Fibroblast of lung (primary cell): ENCODE data around the gene ALG2.

ENCODE experiments used
- CTCF ChIP-seq, 2 donors: IDR thresholded peaks in 1 of 2; conservative IDR thresholded peaks in 1 of 2; 1 replicate in 1 of 2; 2 replicates in 1 of 2; pipeline ENCODE4 v1.5.1; 2011 to 2012; ENCODE audit warnings: low read length in 2 of 2, control low read depth in 1 of 2, inconsistent platforms in 1 of 2, low read depth in 1 of 2, mild to moderate bottlenecking in 1 of 2
- EZH2 ChIP-seq: IDR thresholded peaks from 2 replicates; pipeline ENCODE4 v1.5.1; 2012; ENCODE audit warnings: low read length, control low read depth, mild to moderate bottlenecking; ENCODE audit errors: missing control alignments

GRCh38 chr9:99230206-99230605, 8.5 kb upstream of the ALG2 start:
- TF ChIP-seq CTCF (conservative IDR thresholded peaks at IDR 0.05 in 1 of 2, IDR thresholded peaks at IDR 0.05 in 1 of 2; ENCODE audit: low read depth in 1 of 2, low read length in 2 of 2) (no peak), EZH2 (no peak)
